Neural crest cell (in vitro differentiated cells): ENCODE results near the gene OR13D1. TPM values are rescaled to one million over a fixed set of nuclear protein-coding genes. Genes with fewer than 3 reads are reported as not detected.

ENCODE experiments used
- DNase-seq: peaks from one replicate; pipeline ENCODE4 v3.0.0; 2021; ENCODE audit warnings: low read depth, mixed read lengths, low spot score
- H3K27ac Mint-ChIP-seq: one replicate; pipeline ENCODE4 v1.8.0; 2021; ENCODE audit warnings: mild to moderate bottlenecking, mixed read lengths; ENCODE audit not compliant: unreplicated experiment
- H3K27me3 Mint-ChIP-seq: 2 replicates; pipeline ENCODE4 v1.8.0; 2021; ENCODE audit warnings: low read depth, mild to moderate bottlenecking, mixed read lengths
- H3K36me3 Mint-ChIP-seq: 2 replicates; pipeline ENCODE4 v1.8.0; 2021; ENCODE audit warnings: low read depth, mild to moderate bottlenecking, mixed read lengths
- H3K4me1 Mint-ChIP-seq: 2 replicates; pipeline ENCODE4 v1.8.0; 2021; ENCODE audit warnings: mixed read lengths
- H3K4me3 Mint-ChIP-seq: one replicate; pipeline ENCODE4 v1.8.0; 2021; ENCODE audit warnings: mild to moderate bottlenecking, mixed read lengths
- H3K9me3 Mint-ChIP-seq: 2 replicates; pipeline ENCODE4 v1.8.0; 2021; ENCODE audit warnings: mixed read lengths
- long read RNA-seq: library from polyadenylated mRNA; unstranded; transcript quantifications from one replicate; pipeline ENCODE4 v2.0.0, GENCODE V29; 2020
- total RNA-seq: library from RNA; stranded (reverse); gene quantifications from 2 replicates; pipeline ENCODE4 v1.2.1, GENCODE V29; 2021
- TF ChIP-seq, protein P1 (sequence below): fragments of 200-600 bp; sonication (generic); conservative IDR thresholded peaks from 2 replicates; pipeline ENCODE4 v1.5.0; 2021; ENCODE audit warnings: antibody characterized with exemption, mild to moderate bottlenecking

OR13D1 gene
- not detected in 2 replicates for total RNA-seq
- long read RNA-seq: 0 reads

DNA sequence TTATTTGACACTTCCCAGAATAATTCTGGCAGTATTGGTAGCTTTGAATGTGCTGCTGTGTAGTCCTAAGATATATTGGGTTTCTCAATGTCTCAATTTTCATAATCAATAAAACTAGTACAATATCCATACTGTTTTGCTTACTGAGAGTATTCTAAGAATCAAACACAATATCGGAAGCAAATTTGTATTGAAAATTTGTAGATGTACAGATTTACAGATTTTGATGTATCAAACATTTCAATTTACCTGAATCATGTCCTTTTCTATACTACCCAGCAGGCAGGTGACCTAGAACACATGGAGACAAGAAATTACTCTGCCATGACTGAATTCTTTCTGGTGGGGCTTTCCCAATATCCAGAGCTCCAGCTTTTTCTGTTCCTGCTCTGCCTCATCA lies at the start of gene OR13D1:
OR13D1 (plus strand) TSS at position 301 of the 400 bp plus-strand sequence; CDS start at position 301, 0 bp downstream.
- H3K4me3 Mint-ChIP-seq: no peak within 1 kb of the TSS
- peaks cover 17% of the 10 kb centered on the region for H3K27me3 Mint-ChIP-seq
- no peaks in the 10 kb centered on the region for H3K4me1 Mint-ChIP-seq
- H3K36me3 Mint-ChIP-seq: no peaks in the 10 kb centered on the region
- TF ChIP-seq, protein P1, sequence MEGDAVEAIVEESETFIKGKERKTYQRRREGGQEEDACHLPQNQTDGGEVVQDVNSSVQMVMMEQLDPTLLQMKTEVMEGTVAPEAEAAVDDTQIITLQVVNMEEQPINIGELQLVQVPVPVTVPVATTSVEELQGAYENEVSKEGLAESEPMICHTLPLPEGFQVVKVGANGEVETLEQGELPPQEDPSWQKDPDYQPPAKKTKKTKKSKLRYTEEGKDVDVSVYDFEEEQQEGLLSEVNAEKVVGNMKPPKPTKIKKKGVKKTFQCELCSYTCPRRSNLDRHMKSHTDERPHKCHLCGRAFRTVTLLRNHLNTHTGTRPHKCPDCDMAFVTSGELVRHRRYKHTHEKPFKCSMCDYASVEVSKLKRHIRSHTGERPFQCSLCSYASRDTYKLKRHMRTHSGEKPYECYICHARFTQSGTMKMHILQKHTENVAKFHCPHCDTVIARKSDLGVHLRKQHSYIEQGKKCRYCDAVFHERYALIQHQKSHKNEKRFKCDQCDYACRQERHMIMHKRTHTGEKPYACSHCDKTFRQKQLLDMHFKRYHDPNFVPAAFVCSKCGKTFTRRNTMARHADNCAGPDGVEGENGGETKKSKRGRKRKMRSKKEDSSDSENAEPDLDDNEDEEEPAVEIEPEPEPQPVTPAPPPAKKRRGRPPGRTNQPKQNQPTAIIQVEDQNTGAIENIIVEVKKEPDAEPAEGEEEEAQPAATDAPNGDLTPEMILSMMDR: no peak
- no peak for DNase-seq
- H3K9me3 Mint-ChIP-seq: no peaks in the 10 kb centered on the region
- H3K27ac Mint-ChIP-seq: no peak within 1 kb of the TSS

- no peaks in the 10 kb centered on the region for H3K4me1 Mint-ChIP-seq
- peaks cover 6% of the 10 kb centered on the region for H3K9me3 Mint-ChIP-seq
- no peak for DNase-seq
- H3K4me3 Mint-ChIP-seq: no peak overlapping the region
- H3K27me3 Mint-ChIP-seq: peaks cover 7% of the 10 kb centered on the region
- no peak overlapping the region for H3K27ac Mint-ChIP-seq
- no peaks in the 10 kb centered on the region for H3K36me3 Mint-ChIP-seq
- TF ChIP-seq, protein P1: no peak
These were observed 35.7 kb upstream of the OR13D1 start for GRCh38 chr9:104658496-104659195.

GRCh38 chr9:104675611-104676010 lies 18.7 kb upstream of the OR13D1 start:
- Mint-ChIP-seq H3K4me1 (no peaks in the 10 kb centered on the region), H3K27ac (no peak overlapping the region), H3K4me3 (no peak overlapping the region), H3K36me3 (no peaks in the 10 kb centered on the region), H3K27me3 (peaks cover 35% of the 10 kb centered on the region), H3K9me3 (no peaks in the 10 kb centered on the region)
- TF ChIP-seq, protein P1: no peak
- no peak for DNase-seq

DNA sequence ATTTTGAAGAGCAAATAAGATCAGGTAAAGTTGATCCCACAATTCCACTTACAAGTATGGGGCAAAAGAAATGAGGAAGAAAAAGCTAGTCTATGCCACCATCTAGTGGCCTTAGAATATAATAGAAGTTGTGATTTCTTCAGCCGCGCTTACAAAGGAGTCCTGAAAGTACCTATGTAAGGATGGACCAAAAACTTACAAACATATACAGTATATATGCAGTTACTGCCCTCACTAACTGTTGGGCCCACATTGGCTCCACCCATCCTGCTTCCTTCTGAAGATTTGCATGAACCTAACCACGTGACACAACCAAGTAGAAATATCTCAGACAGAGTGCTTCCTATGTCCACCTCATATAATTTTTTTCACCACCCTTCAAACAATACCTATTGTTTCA lies 11.7 kb upstream of the OR13D1 start:
- TF ChIP-seq, protein P1: peak; percentile 73
- no peak for DNase-seq
- H3K36me3 Mint-ChIP-seq: no peaks in the 10 kb centered on the region
- H3K27ac Mint-ChIP-seq: no peak overlapping the region
- H3K4me3 Mint-ChIP-seq: no peak overlapping the region
- H3K4me1 Mint-ChIP-seq: no peaks in the 10 kb centered on the region
- peaks cover 28% of the 10 kb centered on the region for H3K27me3 Mint-ChIP-seq
- H3K9me3 Mint-ChIP-seq: no peaks in the 10 kb centered on the region

DNA sequence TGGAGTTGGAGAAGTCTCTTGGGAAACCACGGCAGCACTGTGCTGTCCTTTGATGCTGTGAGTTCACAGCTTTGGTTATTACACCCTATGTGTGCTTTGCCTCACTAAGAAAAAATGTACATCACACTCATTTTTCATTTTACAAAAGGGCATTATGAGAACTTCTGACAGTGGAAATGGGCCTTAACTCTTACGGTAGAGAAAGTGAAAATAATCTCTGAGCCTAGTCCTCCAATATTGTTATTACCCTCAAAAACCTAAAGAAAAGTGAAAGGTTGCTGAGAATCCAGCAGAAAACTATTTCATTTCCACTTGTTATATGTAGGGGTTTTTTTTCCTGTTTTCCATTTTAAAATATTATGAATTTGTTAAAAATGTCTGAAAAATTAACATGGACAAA lies 8.2 kb upstream of the OR13D1 start:
- DNase-seq: no peak
- TF ChIP-seq, protein P1: no peak
- Mint-ChIP-seq H3K27ac (no peak overlapping the region), H3K4me1 (no peaks in the 10 kb centered on the region), H3K4me3 (no peak overlapping the region), H3K9me3 (no peaks in the 10 kb centered on the region), H3K27me3 (peaks cover under 1% of the 10 kb centered on the region), H3K36me3 (no peaks in the 10 kb centered on the region)
